ENCODE results near the gene VAV3.
A peak's percentile ranks its signal among the peaks of the same experiment; 100 is the strongest.

The VAV3 gene

DNA sequence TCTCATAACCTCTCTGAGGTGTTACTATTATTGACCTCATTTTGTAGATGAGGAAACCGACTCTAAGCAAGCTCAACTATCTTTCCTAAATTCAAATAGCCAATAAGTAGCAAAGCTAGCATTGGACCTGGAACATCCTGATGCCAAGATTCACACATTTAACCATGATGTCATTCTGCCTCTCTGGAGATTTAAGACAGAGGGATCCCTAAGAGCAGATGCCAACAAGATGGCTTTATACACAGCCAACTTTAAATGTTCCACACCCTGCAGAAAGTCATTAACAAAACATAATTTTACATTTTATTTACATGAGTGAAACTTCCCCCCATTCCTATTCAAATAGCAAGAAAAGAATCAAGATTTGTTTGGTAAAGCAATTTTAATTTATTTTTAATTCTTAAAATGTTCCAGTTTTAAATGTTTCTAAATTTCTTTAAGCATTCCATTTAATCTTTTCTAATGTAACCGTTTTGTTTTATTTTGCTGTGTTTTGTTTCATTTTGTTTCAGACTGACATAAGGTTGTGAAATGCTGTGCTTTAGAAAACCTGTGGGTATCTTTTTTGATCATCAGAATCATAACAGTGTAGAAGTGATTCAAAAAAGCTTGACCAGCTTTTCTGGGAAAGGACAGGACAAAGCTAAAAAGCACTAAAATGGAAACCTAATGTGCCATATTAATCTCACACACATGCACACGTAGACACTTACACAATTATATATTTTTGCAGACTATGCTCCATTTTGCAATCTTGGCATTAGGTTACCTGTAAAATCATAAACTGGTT is 7.6 kb upstream of the VAV3 start:
- DNase-seq, result no peak

DNA sequence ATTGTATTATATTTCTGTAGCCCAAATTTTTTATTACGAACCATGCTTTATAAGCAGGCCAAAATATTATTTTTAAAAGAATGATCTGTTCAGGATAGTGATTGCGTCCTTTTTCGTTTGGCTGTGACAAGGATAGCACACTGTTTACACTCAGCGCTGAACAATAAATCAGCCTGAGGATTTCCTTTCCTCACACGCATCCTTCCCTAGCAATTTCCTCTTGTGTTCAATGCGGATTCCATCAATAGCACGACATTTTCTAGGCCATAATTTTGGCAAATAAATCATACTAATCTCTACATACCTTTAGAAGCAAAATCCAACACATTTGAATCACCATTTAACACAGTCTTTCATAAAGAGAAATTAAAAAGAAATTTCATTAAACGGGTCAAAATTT is 1.6 kb upstream of the VAV3 start:
- no peak for DNase-seq

DNA sequence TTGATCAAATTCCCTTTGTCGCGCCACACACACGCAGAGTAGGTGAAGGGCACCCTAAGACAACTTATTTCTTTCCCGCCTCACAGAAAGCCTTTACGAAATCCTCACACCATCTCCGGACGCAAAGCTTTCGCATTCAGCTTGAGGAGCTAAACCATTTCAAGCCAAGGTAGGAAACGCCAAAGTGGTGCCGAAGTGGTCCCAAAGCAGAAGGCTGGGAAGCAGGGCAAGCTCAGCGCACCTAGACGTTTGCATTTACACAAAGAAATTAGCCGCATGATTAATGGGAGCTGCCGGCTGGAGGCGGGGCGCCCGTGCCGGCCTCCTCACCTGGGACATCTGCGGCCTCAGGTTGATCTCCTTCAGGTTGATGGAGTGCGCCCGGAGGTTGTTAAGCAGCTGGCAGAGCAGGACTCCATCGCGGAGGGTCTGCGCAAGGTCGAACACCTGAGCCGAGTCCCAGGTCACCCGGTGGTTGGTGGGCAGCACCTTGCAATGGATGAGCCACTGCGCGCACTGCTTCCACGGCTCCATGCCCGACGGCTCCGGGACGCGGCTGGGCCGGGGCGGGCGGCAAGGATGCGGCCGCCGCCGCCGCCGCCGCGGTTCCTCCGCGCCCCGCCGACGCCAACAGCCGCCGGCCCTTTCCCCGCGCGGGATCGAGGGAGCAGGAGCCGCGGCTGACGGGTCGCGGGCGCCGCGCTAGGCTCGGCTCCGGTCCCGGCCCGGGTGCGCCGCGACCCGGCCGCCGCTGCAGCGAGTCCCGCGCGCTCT is 457 bp downstream of the VAV3 start:
- peak; percentile 27 for DNase-seq

DNA sequence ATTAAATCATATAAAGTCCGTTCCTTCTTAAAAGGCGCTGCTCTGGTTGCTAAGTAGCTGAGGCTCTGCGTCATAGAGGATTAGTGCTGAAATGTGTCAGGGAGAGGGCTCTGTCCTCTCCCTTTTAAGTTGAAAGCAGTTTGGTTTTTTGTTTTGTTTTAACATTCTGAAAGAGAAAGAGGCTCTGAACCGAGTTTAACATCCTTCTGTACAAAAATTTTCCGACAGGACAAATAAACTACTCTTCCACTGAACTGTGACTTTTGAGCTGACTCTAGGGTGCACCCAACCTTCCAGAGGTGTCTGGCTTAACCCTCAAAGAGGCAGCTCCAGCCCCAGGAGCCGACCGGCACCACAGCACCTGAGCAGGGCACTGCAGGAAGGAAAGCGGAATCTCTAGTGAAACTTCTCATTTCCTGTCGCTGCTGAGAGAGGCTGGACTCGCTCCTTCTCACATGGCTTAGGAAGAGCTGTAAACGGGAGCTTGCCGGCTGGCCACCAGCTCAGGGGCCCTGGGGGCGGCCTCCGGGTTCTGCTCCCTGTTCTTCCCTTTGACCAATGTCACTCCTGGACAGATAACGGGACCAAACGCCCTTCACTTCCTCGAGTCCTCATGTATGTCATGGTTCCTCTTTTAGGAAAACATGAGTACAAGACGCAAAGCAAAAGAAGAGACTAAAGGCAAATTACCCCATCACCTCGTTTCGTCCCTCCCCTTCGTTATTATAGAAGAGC is 1.2 kb downstream of the VAV3 start:
- DNase-seq, result peak; percentile 52

DNA sequence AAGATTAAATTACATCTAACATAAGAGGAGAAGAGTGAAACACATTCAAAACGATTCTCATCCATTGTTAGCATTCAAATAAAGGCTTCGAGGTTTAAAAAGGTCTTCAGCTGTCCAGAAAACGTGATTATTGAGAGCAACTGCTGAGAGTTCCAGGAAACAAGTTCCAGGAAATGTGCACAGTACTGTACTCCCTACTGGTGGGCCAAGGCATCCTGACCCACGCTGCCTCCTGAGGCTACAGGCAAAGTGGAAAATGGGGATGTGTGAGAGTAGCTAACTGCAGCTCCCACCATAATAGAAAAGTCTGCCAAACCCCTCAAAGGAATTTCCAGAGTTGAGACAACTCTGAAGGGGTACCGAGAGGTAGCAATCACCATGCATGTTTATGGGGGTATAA is 2.0 kb downstream of the VAV3 start:
- DNase-seq, result no peak

DNA sequence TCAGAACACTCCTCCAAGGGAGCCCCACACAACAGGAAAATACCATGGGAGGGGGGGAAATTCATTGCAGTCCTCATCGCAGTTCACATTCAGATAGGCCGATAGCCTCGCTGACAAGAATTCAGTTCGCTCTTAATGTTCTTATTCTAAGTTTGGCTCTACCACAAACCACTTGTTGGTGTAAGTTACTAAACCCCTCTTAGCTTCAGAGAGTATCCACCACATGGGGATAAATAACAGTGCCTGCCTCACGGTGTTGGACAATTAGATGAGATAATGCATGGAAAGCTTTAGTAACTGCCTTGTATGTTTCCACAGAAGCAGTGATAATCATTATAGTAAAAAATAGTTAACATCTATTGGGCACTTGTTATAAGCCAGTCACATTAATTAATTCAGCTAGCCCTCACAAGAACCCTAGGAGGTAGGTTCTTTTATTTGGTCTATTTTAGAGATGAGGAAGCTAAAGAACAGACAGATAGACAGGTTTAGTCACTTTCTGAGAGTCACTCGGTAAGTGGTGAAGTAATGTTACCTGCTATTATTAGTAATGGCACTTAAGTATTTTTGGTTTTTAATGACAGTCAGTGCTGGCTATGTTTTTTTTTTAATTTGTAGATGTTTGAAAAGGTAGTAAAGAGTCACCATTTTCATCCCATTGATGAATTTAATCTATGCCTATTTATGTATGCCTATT is 10.1 kb downstream of the VAV3 start:
- no peak for DNase-seq

DNA sequence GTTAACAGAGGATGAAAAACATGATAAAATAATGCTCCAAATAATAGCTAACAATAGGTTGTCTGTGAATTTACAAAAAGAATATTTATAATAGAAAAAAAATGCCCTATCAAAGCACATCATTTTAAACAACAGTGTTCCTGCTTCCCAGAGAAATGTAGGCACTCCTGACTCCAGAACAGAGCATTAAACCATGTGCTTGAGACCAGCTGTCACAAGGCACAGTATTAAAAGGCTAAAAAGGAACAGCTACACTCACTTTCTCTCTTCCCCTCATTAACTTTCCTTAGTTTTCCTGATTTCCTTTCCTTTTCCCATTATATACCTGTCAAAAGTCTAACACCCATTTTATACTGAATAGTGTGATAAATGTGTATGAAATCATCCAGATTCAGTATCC is 10.9 kb downstream of the VAV3 start:
- DNase-seq, result no peak

DNA sequence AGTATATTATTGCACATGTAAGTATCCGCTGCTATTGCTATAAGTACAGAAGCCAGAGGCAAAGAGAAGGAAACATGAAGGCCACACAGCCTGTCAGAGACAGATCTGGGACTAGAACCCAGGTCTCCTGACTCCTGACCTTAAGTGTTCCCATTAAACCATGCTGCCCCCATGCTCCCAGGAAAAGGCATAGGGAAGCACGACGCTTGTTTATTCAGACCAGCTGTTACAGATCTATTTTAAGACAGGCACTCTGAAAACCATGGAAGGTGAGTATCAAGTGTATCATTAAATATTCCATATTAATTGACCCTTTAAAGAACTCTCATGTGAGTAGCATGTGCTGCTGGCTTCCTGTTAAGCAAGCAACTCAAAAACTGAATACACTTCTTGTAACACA is 11.4 kb downstream of the VAV3 start:
- DNase-seq, result no peak

DNA sequence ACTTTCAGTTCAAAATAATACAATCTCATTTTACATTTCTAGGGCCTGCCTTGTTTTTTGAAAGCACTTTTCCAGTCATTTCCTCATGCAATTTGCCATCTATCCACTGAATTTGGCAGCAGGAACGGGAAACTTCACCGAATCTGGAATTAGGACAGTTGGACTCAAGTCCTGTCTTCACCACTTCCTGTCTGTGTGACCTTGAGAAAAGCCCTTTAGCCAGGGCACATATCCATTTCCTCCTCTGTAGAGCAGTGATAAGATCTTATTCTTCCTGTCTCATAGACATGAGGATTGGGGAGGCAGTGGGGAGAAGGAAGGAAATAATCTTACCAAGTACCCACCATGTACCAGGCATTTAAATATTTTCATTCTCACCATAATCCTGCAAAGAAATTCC is 12.0 kb downstream of the VAV3 start:
- DNase-seq, result no peak

DNA sequence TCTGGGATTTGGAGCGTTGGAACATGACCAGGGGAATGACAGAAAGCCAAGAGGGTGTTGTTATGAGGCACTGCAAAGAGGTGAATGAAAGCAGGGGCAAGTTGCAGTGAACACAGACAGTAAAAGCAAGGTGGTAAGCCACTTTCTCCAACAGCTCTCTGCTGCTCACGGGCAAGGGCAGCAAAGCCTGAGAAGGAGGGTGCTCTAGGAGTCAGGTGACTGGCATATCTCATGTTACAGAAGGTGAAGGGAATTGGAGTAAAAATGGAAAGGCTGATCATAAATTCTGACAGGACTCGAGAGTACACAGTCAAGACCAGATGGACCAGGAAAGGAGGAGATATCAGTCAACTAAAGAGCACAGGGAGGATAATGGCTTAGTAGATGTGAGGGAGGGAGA is 14.5 kb downstream of the VAV3 start:
- no peak for DNase-seq

DNA sequence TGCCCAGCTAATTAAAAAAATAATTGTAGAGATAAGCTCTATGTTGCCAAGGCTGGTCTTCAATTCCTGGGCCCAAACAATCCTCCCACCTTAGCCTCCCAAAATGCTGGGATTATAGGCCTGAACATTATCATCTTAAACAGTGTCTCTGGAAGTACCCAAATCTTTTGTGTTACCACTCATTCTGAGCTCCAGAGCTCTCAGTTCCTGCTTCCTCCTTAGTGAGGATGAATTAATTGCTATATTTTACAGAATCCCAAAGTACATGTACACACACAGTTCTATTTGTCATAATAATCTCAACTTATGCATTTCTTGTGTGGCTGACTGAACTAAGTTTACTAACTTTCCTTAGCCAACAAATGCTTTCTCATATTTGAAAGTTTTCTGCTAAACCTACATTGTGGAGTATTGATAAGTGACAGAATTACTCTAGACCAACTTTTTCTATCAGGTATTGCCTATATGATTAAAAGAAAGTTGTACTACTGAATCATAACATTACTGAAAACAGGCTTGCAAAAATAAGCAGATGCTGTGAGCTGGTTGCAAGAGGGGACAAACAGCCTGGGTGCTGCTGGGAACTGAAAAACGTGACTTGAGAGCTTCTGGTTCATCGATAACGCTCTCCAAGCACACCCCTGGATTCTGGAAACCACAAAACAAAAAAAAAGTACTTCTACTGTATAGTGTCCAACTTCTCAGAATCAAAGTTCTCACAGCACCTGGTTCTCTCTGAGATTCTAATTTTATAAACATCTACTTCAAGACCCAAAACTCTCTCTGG is 15.3 kb downstream of the VAV3 start:
- DNase-seq, result no peak

DNA sequence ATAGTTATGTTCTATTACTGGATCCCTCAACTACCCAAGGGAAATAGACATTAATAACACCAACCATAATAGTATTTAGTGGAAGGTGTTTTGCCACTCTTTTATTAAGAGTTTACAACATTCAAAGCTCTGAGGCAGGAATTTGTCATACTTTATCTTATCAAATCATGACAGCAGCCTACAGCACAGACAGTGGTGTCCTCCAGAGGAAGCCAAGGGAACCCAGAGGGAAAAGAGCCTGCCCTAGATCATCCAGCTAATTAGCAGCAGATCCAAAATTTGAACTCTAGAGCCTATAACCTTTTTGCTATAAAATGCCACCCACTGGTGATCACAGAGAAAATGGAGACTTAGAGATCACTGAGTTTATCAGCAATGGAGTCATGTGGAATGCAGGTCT is 18.2 kb downstream of the VAV3 start:
- no peak for DNase-seq

DNA sequence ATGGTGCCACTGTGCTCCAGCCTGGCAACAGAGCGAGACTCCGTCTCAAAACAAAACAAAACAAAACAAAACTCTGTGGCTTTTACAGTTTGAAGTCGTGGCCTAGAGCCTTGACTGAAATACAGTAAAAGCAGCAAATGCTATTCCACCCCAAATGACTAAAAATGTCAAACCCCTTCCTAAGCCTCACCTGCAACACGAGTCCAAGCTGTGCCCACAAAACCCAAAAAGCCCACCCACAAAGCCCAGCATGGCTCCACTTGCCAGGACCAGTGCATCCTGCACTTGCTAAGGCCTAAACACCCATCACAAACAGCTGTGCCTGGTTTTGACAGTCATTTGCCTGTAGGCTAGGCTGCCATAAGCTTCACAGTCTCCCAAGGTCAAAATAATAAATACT is 21.3 kb downstream of the VAV3 start:
- peak; percentile 36 for DNase-seq

DNA sequence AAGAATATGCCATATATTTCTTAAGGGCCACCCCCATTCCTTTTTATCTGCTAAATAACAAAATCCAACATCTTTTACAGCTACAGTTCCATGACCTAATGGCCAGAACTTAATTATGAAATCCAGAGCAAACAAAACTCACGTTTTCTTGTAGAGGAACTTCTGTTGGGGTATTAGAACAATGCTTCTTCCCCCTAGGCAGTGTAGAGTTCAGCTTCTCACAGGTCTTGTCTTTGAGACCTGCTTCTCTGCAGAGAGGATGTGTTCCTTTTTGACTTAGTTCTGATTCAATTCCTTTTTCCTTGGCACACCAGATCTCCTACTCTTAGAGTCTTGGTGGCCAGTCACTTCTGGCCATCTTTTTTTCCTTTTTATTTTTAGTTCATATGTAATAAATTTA is 22.2 kb downstream of the VAV3 start:
- DNase-seq, result no peak

DNA sequence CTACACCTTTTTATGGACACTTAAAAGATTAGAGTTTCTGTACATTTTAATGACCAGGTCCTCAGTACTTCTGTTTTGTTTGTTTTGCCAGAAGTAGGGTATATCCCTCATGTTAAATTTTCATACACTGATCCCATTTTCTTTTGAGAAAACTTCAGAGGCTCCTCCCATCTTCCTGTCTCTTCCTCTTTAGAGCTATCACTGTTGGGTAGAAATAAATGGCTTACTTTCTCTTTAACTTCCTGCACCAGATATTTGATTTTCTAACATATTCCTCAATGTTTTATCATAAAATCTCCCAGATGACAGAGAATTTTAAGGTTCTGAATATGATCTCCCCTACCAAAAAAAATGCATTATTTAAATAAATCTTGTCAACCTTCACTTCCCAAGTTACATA is 23.4 kb downstream of the VAV3 start:
- DNase-seq, result no peak

DNA sequence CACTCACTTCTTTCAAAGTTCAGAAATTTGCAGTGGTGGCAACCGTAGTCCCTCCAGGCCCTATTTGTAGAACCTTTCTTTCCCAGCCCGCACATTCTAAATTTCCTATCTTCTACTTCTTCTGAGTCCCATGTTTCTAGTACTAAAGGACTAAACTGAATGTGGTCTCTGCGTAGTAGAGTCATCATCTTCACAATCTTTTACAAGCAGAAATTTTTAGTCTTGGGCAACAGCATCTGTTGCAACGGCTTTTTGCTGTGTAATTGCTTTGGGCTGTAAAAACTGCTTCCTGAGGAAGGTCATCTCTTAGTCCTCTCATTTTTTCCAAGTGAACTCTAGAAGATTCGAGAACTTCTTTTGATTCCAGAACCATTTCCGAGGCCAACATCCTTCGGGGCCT is 23.9 kb downstream of the VAV3 start:
- DNase-seq, result no peak

DNA sequence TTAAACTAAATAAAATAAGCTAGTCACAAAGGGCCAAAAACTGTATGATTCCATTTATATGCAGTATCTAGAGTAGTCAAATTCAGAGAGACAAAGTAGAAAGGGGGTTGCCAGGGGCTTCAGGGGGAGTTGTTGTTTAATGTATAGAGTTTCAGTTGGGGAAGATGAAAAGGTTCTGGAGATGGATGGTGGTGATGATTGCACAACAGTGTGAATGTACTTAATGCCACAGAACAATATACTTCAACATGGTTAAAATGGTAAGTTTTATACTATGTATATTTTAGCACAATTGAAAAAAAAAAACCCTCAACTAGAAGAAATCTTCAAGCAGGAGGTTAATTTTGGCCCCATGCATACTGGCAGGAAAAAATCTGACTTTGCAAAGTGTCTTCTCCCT is 24.3 kb downstream of the VAV3 start:
- DNase-seq, result no peak

DNA sequence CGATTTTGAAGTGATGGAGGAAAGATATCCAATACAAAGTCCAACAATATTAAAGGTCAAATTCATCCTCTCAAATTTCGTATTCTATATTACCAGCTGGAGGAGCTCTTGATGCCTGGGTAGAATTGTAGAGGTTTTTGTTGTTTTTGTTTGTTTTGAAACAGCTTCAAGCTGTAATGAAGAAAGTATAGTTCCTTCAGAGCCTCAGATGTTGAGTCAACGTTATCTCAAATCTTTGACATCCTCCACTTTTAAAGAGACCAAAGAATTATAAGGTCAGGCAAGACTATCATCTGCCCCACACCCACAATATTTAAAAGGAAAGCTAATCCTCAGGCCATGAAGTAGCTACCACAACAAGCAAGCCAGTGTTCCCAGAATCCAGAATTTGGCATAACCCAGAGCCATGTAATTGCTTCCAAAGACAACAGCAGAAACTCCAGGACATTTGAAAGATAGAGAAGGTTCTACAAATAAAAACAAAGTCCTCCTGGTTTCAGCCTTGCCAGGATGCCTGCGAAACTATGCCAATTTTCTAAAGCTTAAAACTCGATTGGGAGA is 24.9 kb downstream of the VAV3 start:
- no peak for DNase-seq

DNA sequence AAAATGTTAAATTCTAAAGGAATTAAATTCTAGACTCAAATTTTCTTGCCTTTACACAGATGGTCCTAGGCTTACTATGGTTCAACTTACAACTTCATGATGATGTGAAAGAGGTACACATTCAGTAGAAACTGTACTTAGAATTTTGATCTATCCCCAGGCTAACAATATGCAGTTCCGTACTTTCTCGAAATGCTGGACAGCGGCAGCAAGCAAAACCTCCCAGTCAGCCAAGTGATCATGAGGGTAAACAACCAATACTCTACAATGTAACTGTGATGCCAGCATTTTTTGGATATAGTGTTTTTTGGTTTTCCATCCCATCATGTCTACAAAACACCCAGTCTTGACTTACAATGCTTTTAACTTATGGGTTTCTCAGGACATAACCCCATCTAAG is 25.7 kb downstream of the VAV3 start:
- DNase-seq, result no peak

DNA sequence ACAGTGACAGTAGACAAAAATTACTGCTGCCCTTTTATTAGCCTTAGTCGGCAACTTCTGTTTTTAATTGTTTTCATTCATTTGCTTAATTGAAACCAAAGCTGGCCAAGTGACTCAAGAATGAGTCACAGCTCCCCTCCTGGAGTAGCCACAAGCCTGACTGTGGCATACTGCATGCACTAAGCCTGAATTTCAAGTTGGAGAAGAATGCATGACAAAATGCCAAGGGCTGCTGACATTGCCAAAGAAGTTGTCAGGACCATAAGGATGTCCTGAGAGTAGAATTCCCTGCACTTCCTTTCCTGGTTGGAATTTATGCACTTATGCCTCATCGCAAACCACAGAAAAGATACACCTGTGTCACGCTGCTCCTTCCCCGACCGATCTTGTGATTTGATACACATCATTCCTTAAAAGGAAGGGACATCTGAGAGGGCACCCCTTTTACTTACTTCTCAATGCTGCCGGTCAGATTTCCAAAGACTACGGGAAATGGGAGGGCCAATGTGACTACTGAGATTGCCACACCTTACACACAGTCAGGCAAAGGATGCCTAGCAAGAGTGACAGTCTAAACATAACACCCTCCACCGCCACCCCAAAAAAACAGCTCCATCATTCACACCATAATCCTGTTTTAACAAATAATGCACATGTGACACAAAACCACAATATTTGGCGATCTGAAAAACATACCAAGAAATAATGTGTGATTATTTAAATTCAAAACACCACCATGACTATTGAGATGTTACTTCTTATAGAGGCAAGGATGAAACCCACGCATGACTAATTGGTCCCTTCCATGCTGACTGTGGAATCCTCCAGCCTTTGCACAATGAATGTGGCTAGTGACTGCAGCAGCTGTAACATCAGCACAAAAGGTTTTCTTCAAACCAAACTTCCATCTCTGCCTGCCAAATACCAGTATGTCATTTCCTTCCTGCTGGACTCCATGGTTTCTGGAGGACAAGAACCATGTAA is 28.2 kb downstream of the VAV3 start:
- DNase-seq, result peak; percentile 62

Data from CD4-positive, alpha-beta T cell treated with Interleukin-21 for 1 hour (primary cell).